HEK293T (cell line): ENCODE measurements around the gene ZNF805.

ENCODE experiments used
- ARNT ChIP-seq: fragments of 450-650 bp; IDR thresholded peaks from 2 replicates; pipeline ENCODE4 v1.6.1; 2017; ENCODE audit warnings: mild to moderate bottlenecking
- ELF4 ChIP-seq: fragments of 450-650 bp; IDR thresholded peaks from 2 replicates; pipeline ENCODE4 v1.6.1; 2017; ENCODE audit warnings: antibody characterized with exemption
- SP1 ChIP-seq: fragments of 450-650 bp; IDR thresholded peaks from 2 replicates; pipeline ENCODE4 v1.6.1; 2017
- SUZ12 ChIP-seq: fragments of 450-650 bp; IDR thresholded peaks from 2 replicates; pipeline ENCODE4 v1.6.1; 2016; ENCODE audit warnings: mild to moderate bottlenecking
- TARDBP ChIP-seq: fragments of 450-650 bp; IDR thresholded peaks from 2 replicates; pipeline ENCODE4 v1.6.1; 2016
- ZNF384 ChIP-seq: fragments of 450-650 bp; IDR thresholded peaks from 2 replicates; pipeline ENCODE4 v1.6.1; 2016

- TF ChIP-seq SUZ12 (no peak), ZNF384 (no peak), ELF4 (no peak), TARDBP (no peak), ARNT (no peak), SP1 (no peak)
Measured at GRCh38 chr19:57210381-57210780, 30.1 kb upstream of the ZNF805 start.
